SU-DHL-6 (cell line): Measurements from ENCODE around the gene KLRC4.

Experiments used
- CTCF ChIP-seq: fragments of 200-600 bp; sonication (generic); IDR thresholded peaks from one replicate; pipeline ENCODE4 v1.5.1; 2017; ENCODE audit warnings: antibody characterized with exemption, mild to moderate bottlenecking, low read length, moderate library complexity; ENCODE audit not compliant: insufficient read depth, poor library complexity, severe bottlenecking
- EZH2phosphoT487 ChIP-seq: fragments of 200-600 bp; sonication (generic), shearing (Covaris generic); conservative IDR thresholded peaks from 2 replicates; pipeline ENCODE4 v1.6.1; 2018; ENCODE audit warnings: mild to moderate bottlenecking, antibody characterized with exemption, low read length, moderate library complexity, mixed read lengths

- TF ChIP-seq CTCF (no peak), EZH2phosphoT487 (no peak)
Observed at GRCh38 chr12:10385166-10385613, 24.4 kb downstream of the KLRC4 start.
